ENCODE measurements around the gene DRICH1.
"Not testable (repeated sequence)": the region's sequence is repeated elsewhere in the genome, so short reads cannot be mapped to it uniquely, and the experiment has no call there.

The DRICH1 gene

GRCh38 chr22:23597576-23598268 lies 34.4 kb downstream of the DRICH1 start:
- not testable (repeated sequence) for DNase-seq

GRCh38 chr22:23595904-23596303 lies 36.2 kb downstream of the DRICH1 start:
- DNase-seq: not testable (repeated sequence)

GRCh38 chr22:23591846-23592245 lies 40.3 kb downstream of the DRICH1 start:
- DNase-seq: no peak

- DNase-seq: peak; percentile 67 to 75
Observed at GRCh38 chr22:23591201-23591791, 40.8 kb downstream of the DRICH1 start.

- no peak for DNase-seq
Observed at GRCh38 chr22:23583836-23584235, 48.3 kb downstream of the DRICH1 start.

- no peak for DNase-seq
Observed at GRCh38 chr22:23583153-23583552, 49.0 kb downstream of the DRICH1 start.

GRCh38 chr22:23581260-23581650 lies 50.9 kb downstream of the DRICH1 start:
- DNase-seq: no peak

GRCh38 chr22:23580576-23581259 lies 51.4 kb downstream of the DRICH1 start:
- no peak for DNase-seq

- no peak for DNase-seq
Observed at GRCh38 chr22:23579870-23580575, 52.1 kb downstream of the DRICH1 start, which contains the start of gene IGLL1. TSS of gene IGLL1 (minus strand) at chr22:23580290. CDS start at chr22:23580190, 100 bp downstream.

- no peak for DNase-seq
Observed at GRCh38 chr22:23579280-23579679, 52.8 kb downstream of the DRICH1 start.

- DNase-seq: no peak
Observed at GRCh38 chr22:23578306-23578705, 53.8 kb downstream of the DRICH1 start.

- DNase-seq: no peak
Observed at GRCh38 chr22:23576681-23577080, 55.4 kb downstream of the DRICH1 start.

- no peak for DNase-seq
Observed at GRCh38 chr22:23575601-23576000, 56.5 kb downstream of the DRICH1 start.

GRCh38 chr22:23574877-23575276 lies 57.2 kb downstream of the DRICH1 start:
- no peak for DNase-seq

- DNase-seq: no peak
Observed at GRCh38 chr22:23574371-23574811, 57.7 kb downstream of the DRICH1 start.

GRCh38 chr22:23573701-23574235 lies 58.4 kb downstream of the DRICH1 start:
- DNase-seq: not testable (repeated sequence)

GRCh38 chr22:23573106-23573505 lies 59.0 kb downstream of the DRICH1 start:
- DNase-seq: not testable (repeated sequence)

- DNase-seq: no peak
Observed at GRCh38 chr22:23571486-23571885, 60.6 kb downstream of the DRICH1 start.

GRCh38 chr22:23570681-23571080 lies 61.4 kb downstream of the DRICH1 start:
- DNase-seq: no peak

GRCh38 chr22:23569716-23570115 lies 62.4 kb downstream of the DRICH1 start:
- DNase-seq: no peak

- no peak for DNase-seq
Observed at GRCh38 chr22:23569291-23569690, 62.8 kb downstream of the DRICH1 start.

- no peak for DNase-seq
Observed at GRCh38 chr22:23566705-23567475, 65.2 kb downstream of the DRICH1 start.
